ENCODE results near the gene NCKAP5. TPM values are rescaled to one million over a fixed set of nuclear protein-coding genes. Genes with fewer than 3 reads are reported as not detected.

The NCKAP5 gene
- total RNA-seq, 1 experiment from 2014 or later = not detected

GRCh38 chr2:133588144-133588543 lies 19.9 kb upstream of the NCKAP5 start:
- BruUV-seq (replicated peaks) = no TSS peak
- no peak overlapping the region for H3K4me2 ChIP-seq
- ChIA-PET POLR2A (ENCODE audit: unreplicated experiment) (no interaction called here), CTCF (no interaction called here)
- H4K20me1 ChIP-seq (ENCODE audit: insufficient read depth) = no peaks in the 10 kb centered on the region
- no peaks in the 10 kb centered on the region for H3K9me2 ChIP-seq (ENCODE audit: insufficient read depth)
- no peak overlapping the region for H2AFZ ChIP-seq
- H3K4me3 ChIP-seq = no peak overlapping the region
- H3K4me1 ChIP-seq (replicated peaks; ENCODE audit: insufficient read depth) = no peaks in the 10 kb centered on the region
- no peaks in the 10 kb centered on the region for H3K9me3 ChIP-seq (ENCODE audit: insufficient read depth, low read depth)
- no peaks in the 10 kb centered on the region for H3K79me2 ChIP-seq (ENCODE audit: low read depth)
- no peaks in the 10 kb centered on the region for H3K36me3 ChIP-seq (ENCODE audit: low read depth)
- no peak overlapping the region for H3K27ac ChIP-seq
- H3K27me3 ChIP-seq (ENCODE audit: insufficient read depth, low read depth) = peaks cover 30% of the 10 kb centered on the region
- intact Hi-C loops (cut with micrococcal nuclease; ENCODE audit: unreplicated experiment) = no loop called here
- no peak for DNase-seq
- no peaks in the 10 kb centered on the region for H3F3A ChIP-seq (ENCODE audit: insufficient read depth, low read depth)
- TF ChIP-seq CTCF (conservative IDR thresholded peaks at IDR 0.05) = no peak
- TF ChIP-seq EZH2 (IDR thresholded peaks at IDR 0.05; ENCODE audit: low read depth) = no peak

- Histone ChIP-seq H4K20me1 (ENCODE audit: insufficient read depth) (no peaks in the 10 kb centered on the region), H3K27ac (no peak overlapping the region), H3F3A (ENCODE audit: insufficient read depth, low read depth) (no peaks in the 10 kb centered on the region), H3K9me2 (ENCODE audit: insufficient read depth) (no peaks in the 10 kb centered on the region), H3K9me3 (ENCODE audit: insufficient read depth, low read depth) (no peaks in the 10 kb centered on the region), H3K4me1 (replicated peaks; ENCODE audit: insufficient read depth) (no peaks in the 10 kb centered on the region), H3K27me3 (ENCODE audit: insufficient read depth, low read depth) (peaks cover 20% of the 10 kb centered on the region), H3K79me2 (ENCODE audit: low read depth) (no peaks in the 10 kb centered on the region), H3K36me3 (ENCODE audit: low read depth) (no peaks in the 10 kb centered on the region), H3K4me2 (no peak overlapping the region), H2AFZ (no peak overlapping the region), H3K4me3 (no peak overlapping the region)
- no peak for TF ChIP-seq CTCF (conservative IDR thresholded peaks at IDR 0.05)
- no peak for TF ChIP-seq EZH2 (IDR thresholded peaks at IDR 0.05; ENCODE audit: low read depth)
- intact Hi-C loops (cut with micrococcal nuclease; ENCODE audit: unreplicated experiment) = no loop called here
- POLR2A ChIA-PET (ENCODE audit: unreplicated experiment) = no interaction called here
- BruUV-seq (replicated peaks) = no TSS peak
- CTCF ChIA-PET = no interaction called here
- DNase-seq = no peak
Measured at GRCh38 chr2:133586978-133587377, 18.7 kb upstream of the NCKAP5 start.

- POLR2A ChIA-PET (ENCODE audit: unreplicated experiment) = no interaction called here
- Histone ChIP-seq H3K27ac (no peak overlapping the region), H3K9me2 (ENCODE audit: insufficient read depth) (no peaks in the 10 kb centered on the region), H3K4me2 (no peak overlapping the region), H3K79me2 (ENCODE audit: low read depth) (no peaks in the 10 kb centered on the region), H3K9me3 (ENCODE audit: insufficient read depth, low read depth) (no peaks in the 10 kb centered on the region), H4K20me1 (ENCODE audit: insufficient read depth) (no peaks in the 10 kb centered on the region), H3K4me3 (no peak overlapping the region), H3K4me1 (replicated peaks; ENCODE audit: insufficient read depth) (no peaks in the 10 kb centered on the region), H3K27me3 (ENCODE audit: insufficient read depth, low read depth) (no peaks in the 10 kb centered on the region; the same call in 1 of the 2 replicates), H3F3A (ENCODE audit: insufficient read depth, low read depth) (no peaks in the 10 kb centered on the region), H2AFZ (no peak overlapping the region), H3K36me3 (ENCODE audit: low read depth) (no peaks in the 10 kb centered on the region)
- CTCF ChIA-PET = no interaction called here
- TF ChIP-seq CTCF (conservative IDR thresholded peaks at IDR 0.05) (no peak), EZH2 (IDR thresholded peaks at IDR 0.05; ENCODE audit: low read depth) (no peak)
- DNase-seq = peak in 1 of 2 experiments; percentile 26
- no TSS peak for BruUV-seq (replicated peaks)
- intact Hi-C loops (cut with micrococcal nuclease; ENCODE audit: unreplicated experiment) = no loop called here
Measured at GRCh38 chr2:133581010-133581760, 12.9 kb upstream of the NCKAP5 start.
